Measurements from ENCODE around the gene LINC00237.
A peak's percentile ranks its signal among the peaks of the same experiment; 100 is the strongest.

Gene LINC00237

GRCh38 chr20:21096321-21097043, 9.7 kb downstream of the LINC00237 start:
- DNase-seq (ENCODE audit: low spot score): peak; percentile 72

GRCh38 chr20:21092806-21093205, 13.4 kb downstream of the LINC00237 start:
- no peak for DNase-seq (ENCODE audit: low spot score)

GRCh38 chr20:21090721-21091120, 15.4 kb downstream of the LINC00237 start:
- DNase-seq (ENCODE audit: low spot score): no peak

- no peak for DNase-seq (ENCODE audit: low spot score)
Observed at GRCh38 chr20:21090111-21090618, 16.0 kb downstream of the LINC00237 start.

- no peak for DNase-seq (ENCODE audit: low spot score)
Observed at GRCh38 chr20:21089391-21089790, 16.8 kb downstream of the LINC00237 start.

- no peak for DNase-seq (ENCODE audit: low spot score)
Observed at GRCh38 chr20:21087862-21088540, 18.2 kb downstream of the LINC00237 start.

- no peak for DNase-seq (ENCODE audit: low spot score)
Observed at GRCh38 chr20:21083825-21084325, 22.3 kb downstream of the LINC00237 start.

GRCh38 chr20:21082584-21082983, 23.6 kb downstream of the LINC00237 start:
- DNase-seq (ENCODE audit: low spot score): no peak

- DNase-seq (ENCODE audit: low spot score): no peak
Observed at GRCh38 chr20:21077809-21078345, 28.3 kb downstream of the LINC00237 start.

GRCh38 chr20:21076073-21076472, 30.1 kb downstream of the LINC00237 start:
- no peak for DNase-seq (ENCODE audit: low spot score)

GRCh38 chr20:21075471-21075870, 30.7 kb downstream of the LINC00237 start:
- DNase-seq (ENCODE audit: low spot score): no peak

GRCh38 chr20:21074605-21075336, 31.4 kb downstream of the LINC00237 start:
- DNase-seq (ENCODE audit: low spot score): no peak

GRCh38 chr20:21067255-21067654, 38.9 kb downstream of the LINC00237 start:
- DNase-seq (ENCODE audit: low spot score): no peak

- DNase-seq (ENCODE audit: low spot score): no peak
Observed at GRCh38 chr20:21064924-21065323, 41.2 kb downstream of the LINC00237 start.

- DNase-seq (ENCODE audit: low spot score): no peak
Observed at GRCh38 chr20:21063276-21063675, 42.9 kb downstream of the LINC00237 start.

- peak; percentile 7 for DNase-seq (ENCODE audit: low spot score)
Observed at GRCh38 chr20:21053002-21053762, 53.0 kb downstream of the LINC00237 start.

GRCh38 chr20:21052686-21053001, 53.5 kb downstream of the LINC00237 start:
- DNase-seq (ENCODE audit: low spot score): no peak

- DNase-seq (ENCODE audit: low spot score): no peak
Observed at GRCh38 chr20:21052241-21052640, 53.9 kb downstream of the LINC00237 start.

- no peak for DNase-seq (ENCODE audit: low spot score)
Observed at GRCh38 chr20:21050710-21051109, 55.4 kb downstream of the LINC00237 start.

- no peak for DNase-seq (ENCODE audit: low spot score)
Observed at GRCh38 chr20:21049305-21049828, 56.8 kb downstream of the LINC00237 start.

- DNase-seq (ENCODE audit: low spot score): no peak
Observed at GRCh38 chr20:21048841-21049273, 57.3 kb downstream of the LINC00237 start.

Data from putamen (tissue), 1 donor.